K562 (cell line): Measurements from ENCODE around the gene NPY1R. TPM values are rescaled to one million over a fixed set of nuclear protein-coding genes. Genes with fewer than 3 reads are reported as not detected.

Experiments used
- ATAC-seq: fragments of 200-7000 bp; cut with Tn5 transposase; 3 replicates; pipeline ENCODE4 v1.9.1; 2020; ENCODE audit warnings: moderate library complexity
- BruUV-seq: library from RNA; stranded (reverse); fragments of 400-500 nt; replicated peaks from 2 replicates; lab custom pipeline; 2021; lab: Mats Ljungman, UMichigan
- CTCF ChIA-PET: fragments of 300-600 bp; formaldehyde crosslinking; extraction: SDS; loops from one replicate; lab custom pipeline; 2021; ENCODE audit warnings: low intra/inter-chr PET ratio; lab: Yijun Ruan, JAX
- POLR2A ChIA-PET: fragments of 300-600, 350-650 bp; sonication (Branson Sonifier 250); formaldehyde crosslinking; extraction: SDS; loops from one replicate; lab custom pipeline; 2021; ENCODE audit warnings: antibody characterized with exemption, inconsistent platforms; lab: Yijun Ruan, JAX
- DNase-seq, 4 experiments: peaks; one replicate each; pipeline versions ENCODE4 v3.0.0 to v3.0.0-alpha.2; 2011 to 2018; ENCODE audit warnings: low spot score in 3 of 4, mixed read lengths in 3 of 4; ENCODE audit errors: extremely low read depth in 1 of 4
- FAIRE-seq: peaks from 2 replicates; lab custom pipeline; 2011; peaks lifted over from hg19 to GRCh38; lab: Jason Lieb, UNC
- H2AFZ ChIP-seq: 2 replicates; pipeline ENCODE4 v1.6.0; 2011; ENCODE audit warnings: low read depth, low read length, control low read depth, inconsistent platforms
- H3K27ac ChIP-seq: fragments of 200-600 bp; 3 replicates; pipeline ENCODE4 v1.8.0; 2011; ENCODE audit warnings: low read depth, mild to moderate bottlenecking, control low read depth, inconsistent platforms, low read length, moderate library complexity, mixed read lengths; ENCODE audit errors: extremely low read depth
- H3K27me3 ChIP-seq, 2 experiments: fragments of 300-600 bp in 1 of 2; 2 replicates in 1 of 2; 3 replicates in 1 of 2; pipeline versions ENCODE4 v1.6.0 to v1.8.0; 2011; ENCODE audit warnings: inconsistent platforms in 2 of 2, low read length in 2 of 2, mild to moderate bottlenecking in 1 of 2, mixed read lengths in 1 of 2, moderate library complexity in 1 of 2; ENCODE audit not compliant: control insufficient read depth in 2 of 2, insufficient read depth in 2 of 2
- H3K36me3 ChIP-seq: fragments of 300-600 bp; 3 replicates; pipeline ENCODE4 v1.8.0; 2011; ENCODE audit warnings: mild to moderate bottlenecking, low read length, inconsistent platforms; ENCODE audit not compliant: control insufficient read depth, insufficient read depth
- H3K4me1 ChIP-seq, 2 experiments: fragments of 200-600 bp in 1 of 2; replicated peaks in 1 of 2; 2 replicates in 1 of 2; 3 replicates in 1 of 2; pipeline versions ENCODE4 v1.5.1 to v1.8.0; 2011; ENCODE audit warnings: inconsistent platforms in 2 of 2, low read length in 2 of 2, mild to moderate bottlenecking in 1 of 2, mixed read lengths in 1 of 2, moderate library complexity in 1 of 2; ENCODE audit not compliant: control insufficient read depth in 2 of 2, insufficient read depth in 2 of 2
- H3K4me2 ChIP-seq: 2 replicates; pipeline ENCODE4 v1.6.1; 2011; ENCODE audit warnings: low read length, control low read depth, inconsistent platforms, mixed read lengths; ENCODE audit not compliant: insufficient read depth
- H3K4me3 ChIP-seq: fragments of 200-600 bp; sonication (generic), shearing (Covaris generic); 2 replicates; pipeline ENCODE4 v1.5.1; 2016; ENCODE audit warnings: control low read depth, inconsistent platforms
- H3K79me2 ChIP-seq: fragments of 200-600 bp; 3 replicates; pipeline ENCODE4 v1.8.0; 2011; ENCODE audit warnings: low read length, inconsistent platforms; ENCODE audit not compliant: control insufficient read depth, insufficient read depth
- H3K9ac ChIP-seq, 2 experiments: 2 replicates each; pipeline versions ENCODE4 v1.6.0 to v1.6.1; 2011; ENCODE audit warnings: low read depth in 2 of 2, low read length in 2 of 2, control low read depth in 1 of 2, inconsistent platforms in 1 of 2, mild to moderate bottlenecking in 1 of 2, mixed read lengths in 1 of 2; ENCODE audit not compliant: insufficient read depth in 1 of 2
- H3K9me1 ChIP-seq: one replicate; pipeline ENCODE4 v1.6.0; 2011; ENCODE audit warnings: inconsistent platforms, mild to moderate bottlenecking, low read length, moderate library complexity; ENCODE audit not compliant: control insufficient read depth, insufficient read depth
- H3K9me3 ChIP-seq: replicated peaks from 2 replicates; pipeline ENCODE4 v1.5.1; 2011; ENCODE audit warnings: low read depth, low read length, inconsistent platforms; ENCODE audit not compliant: control insufficient read depth, insufficient read depth
- H4K20me1 ChIP-seq: replicated peaks from 2 replicates; pipeline ENCODE4 v1.6.1; 2011; ENCODE audit warnings: low read length, inconsistent platforms, mixed read lengths; ENCODE audit not compliant: control insufficient read depth, insufficient read depth
- CBX5 ChIP-seq: IDR thresholded peaks from 2 replicates; pipeline ENCODE4 v1.6.1; 2014; ENCODE audit warnings: low read depth, borderline replicate concordance
- PHF20 ChIP-seq: fragments of 450-650 bp; IDR thresholded peaks from 2 replicates; pipeline ENCODE4 v1.6.1; 2018; ENCODE audit not compliant: partially characterized antibody
- PHTF2 ChIP-seq: fragments of 250-450 bp; sonication (Bioruptor Pico); IDR thresholded peaks from 2 replicates; pipeline ENCODE4 v1.5.0; 2021; ENCODE audit warnings: mild to moderate bottlenecking
- U2AF2 ChIP-seq: fragments of 200-400 bp; formaldehyde crosslinking; optimal IDR thresholded peaks from 2 replicates; pipeline ENCODE3; 2017; ENCODE audit warnings: low read depth, mild to moderate bottlenecking, low read length
- YY1 ChIP-seq, 3 experiments: IDR thresholded peaks; 2 replicates each; pipeline ENCODE4 v1.6.1; 2011; ENCODE audit warnings: low read length in 2 of 3, mild to moderate bottlenecking in 2 of 3, moderate library complexity in 2 of 3, borderline replicate concordance in 1 of 3, control low read depth in 1 of 3, low read depth in 1 of 3; ENCODE audit not compliant: insufficient read depth in 3 of 3, insufficient replicate concordance in 2 of 3, control insufficient read depth in 1 of 3, insufficient read length in 1 of 3; ENCODE audit errors: extremely low read depth in 1 of 3
- ZNF146 ChIP-seq: IDR thresholded peaks from one replicate; pipeline ENCODE4 v1.6.1; 2018; ENCODE audit warnings: missing compliant biosample characterization; ENCODE audit not compliant: unreplicated experiment
- ZNF609 ChIP-seq: sonication (generic); formaldehyde crosslinking; IDR thresholded peaks from 2 replicates; pipeline ENCODE4 v1.8.1; 2023; ENCODE audit warnings: missing genetic modification reagents, mild to moderate bottlenecking, borderline replicate concordance
- WGBS: fragments of 100-300 bp; shearing (Covaris generic); methylation state at CpG from one replicate; pipeline ENCODE4 v1.1.6; 2016; ENCODE audit warnings: low coverage, mixed read lengths; ENCODE audit not compliant: insufficient coverage; ENCODE audit errors: missing lambda C conversion rate; 5-methylcytosine and 5-hydroxymethylcytosine counted together
- in situ Hi-C: fragments of 300-500 bp; cut with MboI; formaldehyde crosslinking; loops from 4 replicates; pipeline ENCODE4 v1.15.0; 2018; ENCODE audit warnings: inconsistent platforms, mixed read lengths
- intact Hi-C: fragments of 100-400 bp; cut with micrococcal nuclease; formaldehyde crosslinking; loops from 2 replicates; pipeline ENCODE4 v1.14.2; 2022
- polyA plus RNA-seq, 8 experiments: library from polyadenylated mRNA; depleted of rRNA in 4 of 8; stranded (reverse) in 5 of 8; unstranded in 3 of 8; fragments of >200 nt; fragmentation: Nextera tagmentation in 2 of 8; fragmentation: Illumina TruSeq in 1 of 8; extraction: Ambion mirVana in 2 of 8; extraction: Trizol in 1 of 8; gene quantifications; 2 replicates each; pipeline versions ENCODE4 v1.2.1 to v1.2.3, GENCODE V29; 2011 to 2014; ENCODE audit warnings: inconsistent platforms in 1 of 8, missing spikeins in 1 of 8
- total RNA-seq, 7 experiments: library from RNA; depleted of rRNA in 6 of 7; stranded (reverse); fragments of >200 nt in 6 of 7; fragmentation: Illumina TruSeq in 2 of 7; extraction: Trizol in 2 of 7; gene quantifications; 2 replicates each; pipeline versions ENCODE4 v1.2.1 to v1.2.3, GENCODE V29; 2011 to 2021; ENCODE audit warnings: low replicate concordance in 1 of 7
- TF ChIP-seq, protein P1 (sequence below): fragments of 450-650 bp; IDR thresholded peaks from 2 replicates; pipeline ENCODE4 v1.6.1; 2018; ENCODE audit not compliant: partially characterized antibody
- TF ChIP-seq, protein P2 (sequence below): sonication (generic); formaldehyde crosslinking; IDR thresholded peaks from 2 replicates; pipeline ENCODE4 v1.8.0; 2022; ENCODE audit warnings: missing genetic modification reagents, mild to moderate bottlenecking, borderline replicate concordance

NPY1R gene
- total and polyA plus RNA-seq, 9 of the 15 experiments (the other 6 are each of a cell fraction or from before 2014, with no cell fraction given) = 0.04 to 0.18 (median 0.12) TPM; not detected in 5

DNA sequence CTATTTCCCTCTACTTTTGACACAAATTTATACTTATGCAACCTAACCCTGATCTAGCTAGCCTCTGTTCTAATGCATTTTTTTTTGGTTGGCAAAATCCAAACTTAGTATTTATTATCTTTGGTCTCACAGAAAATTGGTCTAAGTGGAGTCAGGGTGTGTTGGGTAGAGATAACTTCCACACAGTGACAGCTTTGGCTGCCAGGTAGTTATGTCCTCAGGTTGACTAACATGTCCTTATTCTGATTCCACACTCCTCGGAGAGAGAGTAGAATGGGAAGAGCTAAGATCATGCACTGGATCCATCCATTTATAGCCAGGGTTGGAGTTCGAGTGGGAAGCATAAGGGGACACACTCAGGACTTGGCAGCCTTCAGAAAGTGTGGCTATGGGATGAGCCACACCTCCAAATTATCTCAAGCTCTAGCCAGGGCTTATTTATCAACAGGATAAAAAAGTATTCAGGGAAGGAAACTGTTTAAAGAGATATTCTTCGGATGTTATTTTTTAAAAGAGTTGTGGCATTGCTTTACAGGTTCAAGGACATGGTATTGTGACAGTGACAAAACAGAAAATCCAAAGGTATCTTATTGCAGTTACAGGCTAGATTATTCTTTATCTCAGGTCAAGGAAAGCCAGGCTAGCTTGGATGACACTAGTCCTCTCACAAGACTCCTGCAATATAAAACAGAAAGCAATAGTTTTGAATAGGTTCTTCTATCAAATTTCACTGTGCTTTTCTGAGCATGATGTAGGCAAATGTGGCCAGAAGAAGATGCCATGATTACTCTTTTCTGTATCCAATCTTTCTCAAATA, 51.5 kb downstream of the NPY1R start (continued):
- TF ChIP-seq PHTF2 (CRISPR knock-in tag) (no peak), ZNF146 (CRISPR knock-in tag) (no peak), PHF20 (no peak)
- TF ChIP-seq, protein P1, sequence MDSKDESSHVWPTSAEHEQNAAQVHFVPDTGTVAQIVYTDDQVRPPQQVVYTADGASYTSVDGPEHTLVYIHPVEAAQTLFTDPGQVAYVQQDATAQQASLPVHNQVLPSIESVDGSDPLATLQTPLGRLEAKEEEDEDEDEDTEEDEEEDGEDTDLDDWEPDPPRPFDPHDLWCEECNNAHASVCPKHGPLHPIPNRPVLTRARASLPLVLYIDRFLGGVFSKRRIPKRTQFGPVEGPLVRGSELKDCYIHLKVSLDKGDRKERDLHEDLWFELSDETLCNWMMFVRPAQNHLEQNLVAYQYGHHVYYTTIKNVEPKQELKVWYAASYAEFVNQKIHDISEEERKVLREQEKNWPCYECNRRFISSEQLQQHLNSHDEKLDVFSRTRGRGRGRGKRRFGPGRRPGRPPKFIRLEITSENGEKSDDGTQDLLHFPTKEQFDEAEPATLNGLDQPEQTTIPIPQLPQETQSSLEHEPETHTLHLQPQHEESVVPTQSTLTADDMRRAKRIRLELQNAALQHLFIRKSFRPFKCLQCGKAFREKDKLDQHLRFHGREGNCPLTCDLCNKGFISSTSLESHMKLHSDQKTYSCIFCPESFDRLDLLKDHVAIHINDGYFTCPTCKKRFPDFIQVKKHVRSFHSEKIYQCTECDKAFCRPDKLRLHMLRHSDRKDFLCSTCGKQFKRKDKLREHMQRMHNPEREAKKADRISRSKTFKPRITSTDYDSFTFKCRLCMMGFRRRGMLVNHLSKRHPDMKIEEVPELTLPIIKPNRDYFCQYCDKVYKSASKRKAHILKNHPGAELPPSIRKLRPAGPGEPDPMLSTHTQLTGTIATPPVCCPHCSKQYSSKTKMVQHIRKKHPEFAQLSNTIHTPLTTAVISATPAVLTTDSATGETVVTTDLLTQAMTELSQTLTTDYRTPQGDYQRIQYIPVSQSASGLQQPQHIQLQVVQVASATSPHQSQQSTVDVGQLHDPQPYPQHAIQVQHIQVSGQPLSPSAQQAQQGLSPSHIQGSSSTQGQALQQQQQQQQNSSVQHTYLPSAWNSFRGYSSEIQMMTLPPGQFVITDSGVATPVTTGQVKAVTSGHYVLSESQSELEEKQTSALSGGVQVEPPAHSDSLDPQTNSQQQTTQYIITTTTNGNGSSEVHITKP = no peak

- intact Hi-C loops (no loop called here), in situ Hi-C loops (no loop called here)
- no peak overlapping the region for H3K4me2 ChIP-seq
- H3K36me3 ChIP-seq = no peaks in the 10 kb centered on the region
- peaks cover 0 to 6% of the 10 kb centered on the region in 2 experiments; a peak in 3 of 5 replicates for H3K4me1 ChIP-seq
- no peak overlapping the region for H2AFZ ChIP-seq
- H3K9ac ChIP-seq = no peak overlapping the region
- ChIA-PET POLR2A (no interaction called here), CTCF (no interaction called here)
- DNase-seq (no peak), ATAC-seq (no peak), FAIRE-seq (no peak)
- no TSS peak for BruUV-seq
- no peaks in the 10 kb centered on the region for H3K9me1 ChIP-seq
- no peak overlapping the region for H3K27ac ChIP-seq
- no peak overlapping the region for H3K4me3 ChIP-seq
- H3K79me2 ChIP-seq = no peaks in the 10 kb centered on the region
- H4K20me1 ChIP-seq = no peaks in the 10 kb centered on the region
- H3K9me3 ChIP-seq = no peaks in the 10 kb centered on the region
- H3K27me3 ChIP-seq = no peaks in the 10 kb centered on the region
- 18% methylated on average over 5 of the region's 5 CpGs for WGBS
- no peak for TF ChIP-seq U2AF2
- no peak for TF ChIP-seq CBX5
- no peak for TF ChIP-seq ZNF609
- TF ChIP-seq, protein P2, sequence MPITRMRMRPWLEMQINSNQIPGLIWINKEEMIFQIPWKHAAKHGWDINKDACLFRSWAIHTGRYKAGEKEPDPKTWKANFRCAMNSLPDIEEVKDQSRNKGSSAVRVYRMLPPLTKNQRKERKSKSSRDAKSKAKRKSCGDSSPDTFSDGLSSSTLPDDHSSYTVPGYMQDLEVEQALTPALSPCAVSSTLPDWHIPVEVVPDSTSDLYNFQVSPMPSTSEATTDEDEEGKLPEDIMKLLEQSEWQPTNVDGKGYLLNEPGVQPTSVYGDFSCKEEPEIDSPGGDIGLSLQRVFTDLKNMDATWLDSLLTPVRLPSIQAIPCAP = no peak
- no peak for TF ChIP-seq YY1 (IDR thresholded peaks at IDR 0.05; ENCODE audit: borderline replicate concordance in 1 of 3, control insufficient read depth in 1 of 3, extremely low read depth in 1 of 3, insufficient read depth in 3 of 3, insufficient read length in 1 of 3, insufficient replicate concordance in 2 of 3, low read depth in 1 of 3, low read length in 2 of 3)
Observed at GRCh38 chr4:163279713-163280112, 52.7 kb downstream of the NPY1R start.
